GM21786 (cell line): ENCODE data around the gene PSMB11.
A peak's percentile ranks its signal among the peaks of the same experiment; 100 is the strongest.
"Not testable (repeated sequence)": the region's sequence is repeated elsewhere in the genome, so short reads cannot be mapped to it uniquely, and the experiment has no call there.

Source experiments
- ATAC-seq: cut with Tn5 transposase; IDR thresholded peaks from one replicate; pipeline ENCODE4 v1.9.1; 2021; ENCODE audit not compliant: unreplicated experiment

PSMB11 gene

GRCh38 chr14:23042162-23042965, at the start of gene PSMB11:
TSS of gene PSMB11 (plus strand) at chr14:23042212. CDS start at chr14:23042226, 14 bp downstream.
- no peak for ATAC-seq

DNA sequence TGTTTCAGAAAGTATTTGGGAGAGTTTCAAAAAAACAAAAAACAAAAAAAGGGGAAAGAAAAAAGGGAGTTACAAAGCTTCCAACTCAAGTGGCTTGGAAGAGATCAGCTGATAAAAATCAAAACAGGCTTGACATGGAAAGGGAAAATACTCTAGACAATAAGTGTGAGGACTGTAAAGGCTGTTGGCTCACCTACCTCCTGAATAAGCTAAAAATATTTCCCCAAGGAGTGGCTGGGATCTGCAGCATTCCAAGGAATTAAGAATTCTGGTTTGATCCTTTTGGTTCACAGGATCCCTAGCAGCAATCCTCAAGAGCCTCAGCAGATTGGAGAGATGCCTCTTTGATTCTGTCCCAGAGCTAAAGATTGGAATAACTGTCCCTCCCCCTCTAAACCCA, 48.5 kb upstream of the PSMB11 start:
- no peak for ATAC-seq

GRCh38 chr14:22994762-22995275, 47.2 kb upstream of the PSMB11 start:
- no peak for ATAC-seq

- ATAC-seq, result no peak
Observed at GRCh38 chr14:22995889-22996625, 46.0 kb upstream of the PSMB11 start.

- no peak for ATAC-seq
Observed at GRCh38 chr14:22996768-22997654, 45.0 kb upstream of the PSMB11 start.

DNA sequence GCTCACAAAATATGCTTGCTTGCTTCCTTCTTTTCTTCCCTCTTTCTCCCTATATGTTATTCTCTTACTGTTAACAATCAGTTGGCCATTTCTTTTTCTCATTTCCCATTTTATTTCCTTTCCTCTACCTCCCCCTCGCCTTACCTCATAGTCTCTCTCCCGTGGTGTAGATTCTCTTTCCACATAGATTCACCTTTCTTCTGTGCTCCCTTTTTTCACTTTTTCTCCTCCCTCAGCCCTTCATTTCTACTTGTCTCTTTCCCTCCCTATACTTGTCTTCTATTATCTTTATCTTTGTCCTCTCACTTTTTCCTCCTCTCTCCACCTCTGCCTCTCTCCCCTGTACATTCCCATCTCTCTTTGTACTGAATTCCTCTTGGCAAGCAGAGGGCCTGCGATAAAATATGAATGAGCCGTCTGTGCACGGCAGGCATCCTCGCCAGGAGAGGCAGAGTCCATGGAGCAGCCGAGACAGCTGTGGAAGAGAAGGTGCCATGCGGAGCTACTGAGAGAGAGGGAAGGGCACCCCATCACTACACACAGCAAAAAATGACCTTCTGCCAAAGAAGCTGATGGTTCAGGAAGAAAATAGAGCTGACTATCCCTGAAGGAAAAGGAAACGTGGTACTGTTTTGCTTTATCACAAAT, 44.2 kb upstream of the PSMB11 start:
- no peak for ATAC-seq

GRCh38 chr14:22998329-22999012, 43.5 kb upstream of the PSMB11 start:
- ATAC-seq, result no peak

- ATAC-seq, result no peak
Observed at GRCh38 chr14:23000860-23001259, 41.2 kb upstream of the PSMB11 start.

- no peak for ATAC-seq
Observed at GRCh38 chr14:23002592-23002991, 39.4 kb upstream of the PSMB11 start.

- not testable (repeated sequence) for ATAC-seq
Observed at GRCh38 chr14:23004274-23004673, 37.7 kb upstream of the PSMB11 start.

- no peak for ATAC-seq
Observed at GRCh38 chr14:23005451-23006187, 36.4 kb upstream of the PSMB11 start.

GRCh38 chr14:23006188-23006534, 35.9 kb upstream of the PSMB11 start:
- ATAC-seq, result no peak

GRCh38 chr14:23006544-23007419, 35.2 kb upstream of the PSMB11 start:
- peak; percentile 92 for ATAC-seq

DNA sequence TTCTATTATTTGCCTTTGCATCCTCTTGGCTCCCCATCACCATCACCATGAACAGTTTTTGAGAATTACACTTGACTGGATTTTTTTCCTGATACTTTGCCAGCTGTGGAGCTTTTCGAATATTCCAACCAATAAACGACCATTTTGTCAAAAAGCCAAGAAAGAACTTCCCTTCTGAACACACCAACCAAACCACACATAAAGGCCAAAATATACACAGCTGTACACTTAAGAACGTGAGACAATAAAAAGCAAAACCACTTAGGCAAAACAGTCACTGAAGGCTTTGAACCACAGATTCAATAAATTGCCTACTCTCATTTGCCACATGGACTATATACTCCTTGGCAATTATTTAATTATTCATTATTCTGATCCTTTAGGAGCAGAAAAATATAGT, 33.2 kb upstream of the PSMB11 start:
- ATAC-seq, result no peak

GRCh38 chr14:23009483-23009938, 32.5 kb upstream of the PSMB11 start:
- ATAC-seq, result no peak

DNA sequence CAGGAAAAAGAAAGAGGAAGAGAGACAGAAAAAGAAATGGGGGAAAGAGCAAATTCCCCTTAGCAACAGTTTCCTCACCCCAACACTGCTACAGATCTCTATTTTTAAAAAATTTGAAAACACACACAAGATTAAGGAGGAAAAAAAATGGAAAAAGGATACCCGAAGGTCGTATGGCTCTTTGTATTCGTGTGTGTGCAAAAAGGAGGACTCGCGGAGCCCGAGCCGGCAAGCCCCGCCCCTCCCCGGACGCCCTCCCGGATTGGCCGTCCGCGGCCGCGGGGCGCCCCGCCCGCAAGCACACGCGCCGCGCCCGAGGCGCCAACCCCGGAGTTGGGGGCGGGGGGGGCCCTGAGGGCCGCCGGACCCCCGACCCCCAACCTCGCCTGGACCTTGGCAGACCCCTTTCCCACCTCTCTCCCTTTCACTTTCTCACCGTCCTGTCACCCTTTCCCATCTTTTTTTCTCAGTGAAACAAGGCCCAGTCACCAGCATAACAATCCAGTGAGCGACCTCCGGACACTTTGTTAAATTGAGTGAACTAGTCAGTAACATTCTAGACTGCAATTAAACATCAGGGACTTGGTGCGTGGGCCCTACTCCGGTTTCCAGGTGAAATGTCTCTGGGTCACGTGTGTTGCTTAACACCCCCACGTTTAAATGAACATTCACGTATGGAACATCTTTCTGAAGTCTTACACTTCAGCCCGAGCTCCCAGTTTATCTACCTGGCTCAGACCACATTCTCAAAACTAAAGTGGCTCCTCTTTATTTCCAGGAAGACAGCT, 31.9 kb upstream of the PSMB11 start, which contains the start of gene C14orf93:
Gene C14orf93, minus strand, starts transcription at position 205 of the 788 bp plus-strand sequence. CDS start 11,120 bp downstream, outside the sequence.
- no peak for ATAC-seq

- no peak for ATAC-seq
Observed at GRCh38 chr14:23013054-23013748, 28.8 kb upstream of the PSMB11 start.
